Gastroesophageal sphincter (tissue), 4 donors: Measurements from ENCODE around the gene GPR52. TPM values are rescaled to one million over a fixed set of nuclear protein-coding genes. Genes with fewer than 3 reads are reported as not detected.

Experiments used
- ATAC-seq: fragments of 150-250 bp; one replicate; pipeline ENCODE4 v1.9.1; 2016; ENCODE audit warnings: mild to moderate bottlenecking, moderate library complexity
- H3K27ac ChIP-seq, 4 donors: fragments of 200-600 bp; sonication (generic) in 3 of 4; 1 replicate in 3 of 4; 2 replicates in 1 of 4; pipeline ENCODE4 v1.5.1; 2016 to 2019
- H3K27me3 ChIP-seq: fragments of 200-600 bp; sonication (generic); one replicate; pipeline ENCODE4 v1.5.1; 2019
- H3K36me3 ChIP-seq, 2 donors: fragments of 200-600 bp; sonication (generic); one replicate each; pipeline ENCODE4 v1.5.1; 2019; ENCODE audit warnings: control low read depth in 1 of 2
- H3K4me1 ChIP-seq, 3 donors: fragments of 200-600 bp; sonication (generic); 1 replicate in 2 of 3; 2 replicates in 1 of 3; pipeline ENCODE4 v1.5.1; 2016 to 2019; ENCODE audit warnings: control low read depth in 2 of 3
- H3K4me3 ChIP-seq, 2 donors: fragments of 200-600 bp; sonication (generic); one replicate each; pipeline ENCODE4 v1.5.1; 2019; ENCODE audit warnings: mild to moderate bottlenecking in 1 of 2, moderate library complexity in 1 of 2
- H3K9me3 ChIP-seq, 3 donors: fragments of 200-600 bp; sonication (generic); one replicate each; pipeline ENCODE4 v1.5.1; 2017 to 2019; ENCODE audit warnings: control low read depth in 2 of 3
- CTCF ChIP-seq, 4 experiments: fragments of 200-600 bp in 2 of 4; fragments of 450-650 bp in 2 of 4; sonication (generic) in 1 of 4; IDR thresholded peaks; one replicate each; pipeline ENCODE4 v1.5.1; 2017 to 2019; ENCODE audit warnings: antibody characterized with exemption in 4 of 4, mild to moderate bottlenecking in 2 of 4, moderate library complexity in 2 of 4
- EP300 ChIP-seq: sonication (generic); formaldehyde crosslinking; IDR thresholded peaks from one replicate; pipeline ENCODE4 v1.6.1; 2017; ENCODE audit warnings: antibody characterized with exemption, mild to moderate bottlenecking
- POLR2A ChIP-seq, 2 donors: fragments of 450-650 bp; IDR thresholded peaks; one replicate each; pipeline ENCODE4 v1.6.1; 2017; ENCODE audit warnings: antibody characterized with exemption in 2 of 2, mild to moderate bottlenecking in 2 of 2, moderate library complexity in 1 of 2
- POLR2AphosphoS5 ChIP-seq: sonication (generic); formaldehyde crosslinking; IDR thresholded peaks from one replicate; pipeline ENCODE4 v1.6.1; 2017; ENCODE audit warnings: antibody characterized with exemption
- WGBS, 2 donors: methylation state at CpG; one replicate each; pipeline ENCODE4 v1.1.5; 2018; ENCODE audit warnings: low coverage in 1 of 2; 5-methylcytosine and 5-hydroxymethylcytosine counted together
- total RNA-seq, 4 donors: library from RNA; depleted of rRNA; stranded (reverse); fragments of >200 nt; gene quantifications; one replicate each; pipeline ENCODE4 v1.1.0, GENCODE V29; 2016

GPR52 gene
- total RNA-seq, 4 donors from 2014 or later = 1.0 to 6.7 (median 3.2) TPM; not detected in 1

- ATAC-seq = no peak
- 75 to 89% methylated on average over 3 to 6 of the region's 6 CpGs for WGBS, 2 donors
These were observed 1.9 kb upstream of the GPR52 start for GRCh38 chr1:174445817-174446216.

GRCh38 chr1:174448531-174448883 is 743 bp downstream of the GPR52 start:
- no peaks in the 10 kb centered on the region for H3K36me3 ChIP-seq
- no peaks in the 10 kb centered on the region for H3K9me3 ChIP-seq
- WGBS, 2 donors = 84 to 91% methylated on average over 3 to 5 of the region's 5 CpGs
- no peak for ATAC-seq
- no peak overlapping the region for H3K27ac ChIP-seq
- peaks cover 0 to 17% (median 4%) of the 10 kb centered on the region in 3 donors for H3K4me1 ChIP-seq
- H3K4me3 ChIP-seq = no peak overlapping the region
- H3K27me3 ChIP-seq = no peaks in the 10 kb centered on the region
- no peak for TF ChIP-seq POLR2A (IDR thresholded peaks at IDR 0.05)
- TF ChIP-seq POLR2AphosphoS5 = no peak
- no peak for TF ChIP-seq CTCF (IDR thresholded peaks at IDR 0.05)
- TF ChIP-seq EP300 = no peak

More at GRCh38 chr1:174445817-174446216, 1.9 kb upstream of the GPR52 start:
- Histone ChIP-seq H3K36me3 (no peaks in the 10 kb centered on the region), H3K27ac (no peak overlapping the region), H3K9me3 (no peaks in the 10 kb centered on the region), H3K4me1 (peaks cover 0 to 17% (median 4%) of the 10 kb centered on the region in 3 donors), H3K27me3 (no peaks in the 10 kb centered on the region), H3K4me3 (no peak overlapping the region)
- no peak for TF ChIP-seq CTCF (IDR thresholded peaks at IDR 0.05)

- TF ChIP-seq POLR2A (IDR thresholded peaks at IDR 0.05) (no peak), EP300 (no peak), CTCF (IDR thresholded peaks at IDR 0.05) (no peak), POLR2AphosphoS5 (no peak)
- Histone ChIP-seq H3K36me3 (no peaks in the 10 kb centered on the region), H3K4me3 (no peak overlapping the region), H3K4me1 (peaks cover 0 to 17% (median 4%) of the 10 kb centered on the region in 3 donors), H3K27ac (no peak overlapping the region), H3K9me3 (no peaks in the 10 kb centered on the region), H3K27me3 (no peaks in the 10 kb centered on the region)
- WGBS, 2 donors = 19 to 53% methylated on average over 4 to 5 of the region's 5 CpGs
- ATAC-seq = no peak
These were observed 1.2 kb downstream of the GPR52 start for GRCh38 chr1:174448974-174449373.

GRCh38 chr1:174451408-174451807 is 3.6 kb downstream of the GPR52 start:
- 95% methylated on average over 6 of the region's 6 CpGs for WGBS, 2 donors
- H3K4me3 ChIP-seq = no peak overlapping the region
- TF ChIP-seq CTCF (IDR thresholded peaks at IDR 0.05) = no peak
- no peak for TF ChIP-seq EP300
- TF ChIP-seq POLR2AphosphoS5 = no peak
- TF ChIP-seq POLR2A (IDR thresholded peaks at IDR 0.05) = no peak
- peaks cover 0 to 17% (median 4%) of the 10 kb centered on the region in 3 donors for H3K4me1 ChIP-seq
- no peaks in the 10 kb centered on the region for H3K36me3 ChIP-seq
- H3K27ac ChIP-seq = no peak overlapping the region
- no peaks in the 10 kb centered on the region for H3K27me3 ChIP-seq
- no peak for ATAC-seq
- no peaks in the 10 kb centered on the region for H3K9me3 ChIP-seq

GRCh38 chr1:174465855-174466254 is 18.1 kb downstream of the GPR52 start:
- H3K36me3 ChIP-seq = no peaks in the 10 kb centered on the region
- TF ChIP-seq EP300 (no peak), CTCF (IDR thresholded peaks at IDR 0.05) (no peak), POLR2AphosphoS5 (no peak), POLR2A (IDR thresholded peaks at IDR 0.05) (no peak)
- no peak for ATAC-seq
- no peak overlapping the region for H3K4me3 ChIP-seq
- 45 to 86% methylated on average over 2 of the region's 2 CpGs for WGBS, 2 donors
- no peak overlapping the region for H3K27ac ChIP-seq
- H3K27me3 ChIP-seq = no peaks in the 10 kb centered on the region
- no peaks in the 10 kb centered on the region for H3K9me3 ChIP-seq
- no peaks in the 10 kb centered on the region for H3K4me1 ChIP-seq
